IMR-90 (cell line): ENCODE measurements around the gene WNT6. TPM values are rescaled to one million over a fixed set of nuclear protein-coding genes. Genes with fewer than 3 reads are reported as not detected.

ENCODE experiments used
- ATAC-seq: fragments of 200-7000 bp; cut with Tn5 transposase; 2 replicates; pipeline ENCODE4 v1.9.1; 2020; ENCODE audit warnings: low read depth, mild to moderate bottlenecking, moderate library complexity
- BruUV-seq: library from RNA; stranded (reverse); fragments of 400-500 nt; replicated peaks from 2 replicates; lab custom pipeline; 2021; lab: Mats Ljungman, UMichigan
- CTCF ChIA-PET: fragments of 300-600 bp; formaldehyde crosslinking; extraction: SDS; loops from one replicate; lab custom pipeline; 2021; ENCODE audit warnings: antibody characterized with exemption; lab: Yijun Ruan, JAX
- POLR2A ChIA-PET: fragments of 300-600 bp; sonication (Branson Sonifier 250); formaldehyde crosslinking; loops from one replicate; lab custom pipeline; 2022; ENCODE audit warnings: antibody characterized with exemption; ENCODE audit not compliant: unreplicated experiment; lab: Charles Lee
- DNase-seq: peaks from one replicate; pipeline ENCODE4 v3.0.0; 2013
- H2AFZ ChIP-seq: replicated peaks from 2 replicates; pipeline ENCODE3; 2013; ENCODE audit warnings: low read length, mild to moderate bottlenecking; ENCODE audit not compliant: poor library complexity
- H2AK5ac ChIP-seq: 2 replicates; pipeline ENCODE4 v1.6.1; 2013; ENCODE audit warnings: low read depth, low read length, inconsistent platforms
- H2AK9ac ChIP-seq: replicated peaks from 2 replicates; pipeline ENCODE3; 2013; ENCODE audit warnings: mild to moderate bottlenecking, low read depth, low read length, moderate library complexity; ENCODE audit not compliant: poor library complexity
- H2BK120ac ChIP-seq: 2 replicates; pipeline ENCODE4 v1.6.1; 2013; ENCODE audit warnings: low read depth, low read length, inconsistent platforms
- H2BK15ac ChIP-seq: 3 replicates; pipeline ENCODE4 v1.6.1; 2013; ENCODE audit warnings: low read depth, low read length, inconsistent platforms
- H2BK20ac ChIP-seq: 2 replicates; pipeline ENCODE4 v1.6.1; 2013; ENCODE audit warnings: low read depth, mild to moderate bottlenecking, inconsistent platforms, low read length, moderate library complexity
- H2BK5ac ChIP-seq: 2 replicates; pipeline ENCODE4 v1.6.1; 2013; ENCODE audit warnings: mild to moderate bottlenecking, low read depth, low read length, inconsistent platforms; ENCODE audit not compliant: poor library complexity, severe bottlenecking
- H3K14ac ChIP-seq: replicated peaks from 2 replicates; pipeline ENCODE4 v1.6.1; 2013; ENCODE audit warnings: low read depth, low read length, inconsistent platforms
- H3K18ac ChIP-seq: 2 replicates; pipeline ENCODE4 v1.6.1; 2013; ENCODE audit warnings: low read depth, low read length, control low read depth
- H3K23ac ChIP-seq: 2 replicates; pipeline ENCODE4 v1.6.1; 2013; ENCODE audit warnings: low read depth, low read length, inconsistent platforms
- H3K27ac ChIP-seq: 2 replicates; pipeline ENCODE4 v1.5.1; 2013; ENCODE audit warnings: mild to moderate bottlenecking, control low read depth, low read length; ENCODE audit not compliant: insufficient read depth
- H3K27me3 ChIP-seq: 2 replicates; pipeline ENCODE4 v1.6.1; 2013; ENCODE audit warnings: low read length; ENCODE audit not compliant: control insufficient read depth, insufficient read depth
- H3K36me3 ChIP-seq: 2 replicates; pipeline ENCODE4 v1.6.1; 2013; ENCODE audit warnings: low read length, mixed read lengths; ENCODE audit not compliant: control insufficient read depth, insufficient read depth
- H3K4ac ChIP-seq: 2 replicates; pipeline ENCODE4 v1.6.1; 2013; ENCODE audit warnings: low read depth, low read length, inconsistent platforms
- H3K4me1 ChIP-seq: 2 replicates; pipeline ENCODE4 v1.6.1; 2013; ENCODE audit warnings: low read length, mixed read lengths; ENCODE audit not compliant: control insufficient read depth, insufficient read depth
- H3K4me2 ChIP-seq: 2 replicates; pipeline ENCODE4 v1.6.1; 2013; ENCODE audit warnings: low read depth, mild to moderate bottlenecking, control low read depth, low read length, moderate library complexity
- H3K4me3 ChIP-seq: 2 replicates; pipeline ENCODE4 v1.5.1; 2013; ENCODE audit warnings: low read depth, mild to moderate bottlenecking, control low read depth, low read length, moderate library complexity; ENCODE audit not compliant: insufficient read depth
- H3K56ac ChIP-seq: 2 replicates; pipeline ENCODE4 v1.6.1; 2013; ENCODE audit warnings: low read length, inconsistent platforms; ENCODE audit not compliant: insufficient read depth; ENCODE audit errors: extremely low read depth
- H3K79me1 ChIP-seq, 2 experiments: 2 replicates each; pipeline ENCODE4 v1.6.1; 2013; ENCODE audit warnings: low read length in 2 of 2, inconsistent platforms in 1 of 2, low read depth in 1 of 2
- H3K9ac ChIP-seq: 2 replicates; pipeline ENCODE4 v1.6.1; 2013; ENCODE audit warnings: low read depth, low read length, control low read depth
- H3K9me1 ChIP-seq: 2 replicates; pipeline ENCODE4 v1.6.1; 2013; ENCODE audit warnings: low read length, inconsistent platforms; ENCODE audit not compliant: insufficient read depth
- H3K9me3 ChIP-seq: 2 replicates; pipeline ENCODE4 v1.6.1; 2013; ENCODE audit warnings: low read length; ENCODE audit not compliant: control insufficient read depth, insufficient read depth
- H4K20me1 ChIP-seq: 2 replicates; pipeline ENCODE4 v1.6.1; 2013; ENCODE audit warnings: low read length, inconsistent platforms; ENCODE audit not compliant: insufficient read depth
- H4K5ac ChIP-seq: 2 replicates; pipeline ENCODE4 v1.6.1; 2013; ENCODE audit warnings: mild to moderate bottlenecking, low read depth, low read length, control low read depth
- H4K8ac ChIP-seq, 2 experiments: 2 replicates each; pipeline ENCODE4 v1.6.1; 2013; ENCODE audit warnings: low read depth in 2 of 2, low read length in 2 of 2, control low read depth in 1 of 2, inconsistent platforms in 1 of 2
- H4K91ac ChIP-seq: 2 replicates; pipeline ENCODE4 v1.6.1; 2013; ENCODE audit warnings: low read depth, low read length, inconsistent platforms; ENCODE audit not compliant: insufficient read depth
- BHLHE40 ChIP-seq: fragments of 150-350 bp; IDR thresholded peaks from 2 replicates; pipeline ENCODE4 v1.6.1; 2016; ENCODE audit warnings: mild to moderate bottlenecking, low read depth, low read length
- CEBPB ChIP-seq: IDR thresholded peaks from 2 replicates; pipeline ENCODE4 v1.6.1; 2012; ENCODE audit warnings: low read depth, low read length, improper control_type of control experiment
- CHD1 ChIP-seq: IDR thresholded peaks from 2 replicates; pipeline ENCODE4 v1.6.1; 2012; ENCODE audit warnings: low read depth, low read length, improper control_type of control experiment
- ELK1 ChIP-seq: fragments of 150-350 bp; IDR thresholded peaks from 2 replicates; pipeline ENCODE4 v1.6.1; 2016; ENCODE audit warnings: low read depth, mild to moderate bottlenecking, low read length, moderate library complexity, borderline replicate concordance
- FOS ChIP-seq: fragments of 150-350 bp; IDR thresholded peaks from 2 replicates; pipeline ENCODE4 v1.6.1; 2016; ENCODE audit warnings: low read depth, low read length
- MAFK ChIP-seq: IDR thresholded peaks from 2 replicates; pipeline ENCODE4 v1.6.1; 2012; ENCODE audit warnings: low read depth, low read length, improper control_type of control experiment
- MAZ ChIP-seq: IDR thresholded peaks from 2 replicates; pipeline ENCODE4 v1.6.1; 2012; ENCODE audit warnings: low read depth, mild to moderate bottlenecking, low read length, improper control_type of control experiment, moderate library complexity, borderline replicate concordance
- MXI1 ChIP-seq: IDR thresholded peaks from 2 replicates; pipeline ENCODE4 v1.6.1; 2012; ENCODE audit warnings: low read depth, mild to moderate bottlenecking, low read length, moderate library complexity, borderline replicate concordance
- NFE2L2 ChIP-seq: fragments of 150-350 bp; IDR thresholded peaks from 2 replicates; pipeline ENCODE4 v1.6.1; 2016; ENCODE audit warnings: low read depth, mild to moderate bottlenecking, low read length
- POLR2A ChIP-seq: IDR thresholded peaks from 2 replicates; pipeline ENCODE4 v1.6.1; 2012; ENCODE audit warnings: mild to moderate bottlenecking, low read depth, low read length
- RAD21 ChIP-seq: IDR thresholded peaks from 2 replicates; pipeline ENCODE4 v1.6.1; 2012; ENCODE audit warnings: low read length, improper control_type of control experiment
- RCOR1 ChIP-seq: IDR thresholded peaks from 2 replicates; pipeline ENCODE4 v1.6.1; 2012; ENCODE audit warnings: mild to moderate bottlenecking, low read length, improper control_type of control experiment; ENCODE audit not compliant: insufficient replicate concordance
- RFX5 ChIP-seq: IDR thresholded peaks from 2 replicates; pipeline ENCODE4 v1.8.0; 2012; ENCODE audit warnings: low read depth, mild to moderate bottlenecking, low read length, moderate library complexity
- SMC3 ChIP-seq: fragments of 150-350 bp; IDR thresholded peaks from 2 replicates; pipeline ENCODE4 v1.6.1; 2016; ENCODE audit warnings: low read depth, mild to moderate bottlenecking, antibody characterized with exemption, low read length, moderate library complexity
- USF2 ChIP-seq: fragments of 150-350 bp; IDR thresholded peaks from 2 replicates; pipeline ENCODE4 v1.6.1; 2017; ENCODE audit warnings: mild to moderate bottlenecking, antibody characterized with exemption, low read length, low read depth
- WGBS, 2 experiments: methylation state at CpG; one replicate each; pipeline versions ENCODE4 v1.1.5 to v1.1.7; 2013; ENCODE audit warnings: missing lambda C conversion rate in 2 of 2; ENCODE audit not compliant: insufficient read length in 1 of 2; ENCODE audit errors: extremely low coverage in 2 of 2; 5-methylcytosine and 5-hydroxymethylcytosine counted together
- dilution Hi-C: fragments of 300-500 bp; cut with HindIII; formaldehyde crosslinking; loops from one replicate; pipeline ENCODE4 v1.14.3; 2018; ENCODE audit warnings: low sequenced_read_pairs; ENCODE audit not compliant: unreplicated experiment
- in situ Hi-C: fragments of 300-500 bp; cut with MboI; formaldehyde crosslinking; loops from 3 replicates; pipeline ENCODE4 v1.14.3; 2019; ENCODE audit warnings: low sequenced_read_pairs, inconsistent platforms, mixed read lengths
- intact Hi-C: fragments of 100-400 bp; cut with micrococcal nuclease; formaldehyde crosslinking; loops from 2 replicates; pipeline ENCODE4 v1.10.0; 2022
- polyA plus RNA-seq, 3 experiments: library from polyadenylated mRNA; depleted of rRNA; stranded (reverse); fragments of >200 nt; gene quantifications; 2 replicates each; pipeline ENCODE4 v1.2.3, GENCODE V29; 2012; ENCODE audit warnings: low replicate concordance in 1 of 3
- total RNA-seq: library from RNA; depleted of rRNA; stranded (reverse); fragments of >200 nt; gene quantifications from 2 replicates; pipeline ENCODE4 v1.2.3, GENCODE V29; 2012
- TF ChIP-seq, protein P1 (sequence below): conservative IDR thresholded peaks from 2 replicates; pipeline ENCODE4 v1.5.1; 2012; ENCODE audit warnings: mild to moderate bottlenecking, low read depth, low read length, improper control_type of control experiment

WNT6 gene
- total and polyA plus RNA-seq, 2 of the 4 experiments (the other 2 are of a cell fraction): not detected

DNA sequence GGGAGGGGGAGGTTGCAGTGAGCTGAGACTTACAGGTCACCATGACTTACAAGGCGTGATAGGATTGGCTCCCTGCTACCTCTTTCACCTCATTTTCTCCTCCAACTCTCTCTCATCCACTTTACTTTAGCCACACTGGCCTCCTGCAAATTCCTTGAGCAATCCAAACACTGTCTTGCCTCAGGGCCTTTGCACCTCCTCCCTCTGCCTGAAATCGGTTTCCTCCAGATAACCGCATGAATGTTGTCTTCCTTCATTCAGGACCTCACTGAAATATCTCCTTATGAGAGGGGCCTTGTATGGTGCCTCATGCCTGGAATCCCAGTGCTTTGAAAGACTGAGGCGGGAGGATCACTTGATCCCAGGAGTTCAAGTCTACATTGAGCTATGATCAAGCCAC, 42.8 kb downstream of the WNT6 start:
- in situ Hi-C loops: no loop called here
- dilution Hi-C loops: no loop called here

More for the DNA sequence above, 42.8 kb downstream of the WNT6 start:
- Histone ChIP-seq H3K56ac (no peak overlapping the region), H3K27me3 (peaks cover 59% of the 10 kb centered on the region), H3K9me1 (no peaks in the 10 kb centered on the region), H3K27ac (no peak overlapping the region), H3K4ac (no peak overlapping the region), H3K4me2 (no peak overlapping the region), H2AK9ac (no peak overlapping the region), H3K9me3 (peaks cover 4% of the 10 kb centered on the region; the same call in 1 of the 2 replicates), H2BK15ac (no peak overlapping the region), H4K91ac (no peak overlapping the region), H2AFZ (no peak overlapping the region), H3K18ac (no peak overlapping the region), H2BK20ac (no peak overlapping the region), H3K14ac (no peak overlapping the region), H2AK5ac (no peak overlapping the region), H3K9ac (no peak overlapping the region), H3K4me3 (no peak overlapping the region), H4K8ac (no peak overlapping the region), H3K23ac (no peak overlapping the region), H3K79me1 (no peaks in the 10 kb centered on the region), H2BK120ac (no peak overlapping the region), H2BK5ac (no peak overlapping the region), H4K20me1 (no peaks in the 10 kb centered on the region), H3K36me3 (no peaks in the 10 kb centered on the region), H3K4me1 (peaks cover 3% of the 10 kb centered on the region; the same call in 1 of the 2 replicates), H4K5ac (no peak overlapping the region)
- ChIA-PET CTCF (interaction anchor here (2.1 kb wide), 1 partner anchor 26 kb away, joined by 5 read pairs; no protein-coding TSS in a partner anchor), POLR2A (no interaction called here)
- ATAC-seq: no peak
- intact Hi-C loops: no loop called here
- DNase-seq: no peak
- no TSS peak for BruUV-seq
- no peak for TF ChIP-seq POLR2A
- TF ChIP-seq, protein P1, sequence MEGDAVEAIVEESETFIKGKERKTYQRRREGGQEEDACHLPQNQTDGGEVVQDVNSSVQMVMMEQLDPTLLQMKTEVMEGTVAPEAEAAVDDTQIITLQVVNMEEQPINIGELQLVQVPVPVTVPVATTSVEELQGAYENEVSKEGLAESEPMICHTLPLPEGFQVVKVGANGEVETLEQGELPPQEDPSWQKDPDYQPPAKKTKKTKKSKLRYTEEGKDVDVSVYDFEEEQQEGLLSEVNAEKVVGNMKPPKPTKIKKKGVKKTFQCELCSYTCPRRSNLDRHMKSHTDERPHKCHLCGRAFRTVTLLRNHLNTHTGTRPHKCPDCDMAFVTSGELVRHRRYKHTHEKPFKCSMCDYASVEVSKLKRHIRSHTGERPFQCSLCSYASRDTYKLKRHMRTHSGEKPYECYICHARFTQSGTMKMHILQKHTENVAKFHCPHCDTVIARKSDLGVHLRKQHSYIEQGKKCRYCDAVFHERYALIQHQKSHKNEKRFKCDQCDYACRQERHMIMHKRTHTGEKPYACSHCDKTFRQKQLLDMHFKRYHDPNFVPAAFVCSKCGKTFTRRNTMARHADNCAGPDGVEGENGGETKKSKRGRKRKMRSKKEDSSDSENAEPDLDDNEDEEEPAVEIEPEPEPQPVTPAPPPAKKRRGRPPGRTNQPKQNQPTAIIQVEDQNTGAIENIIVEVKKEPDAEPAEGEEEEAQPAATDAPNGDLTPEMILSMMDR: no peak
- TF ChIP-seq MXI1: no peak
- TF ChIP-seq NFE2L2: no peak
- TF ChIP-seq USF2: no peak
- no peak for TF ChIP-seq RAD21
- no peak for TF ChIP-seq ELK1
- TF ChIP-seq RFX5: no peak
- TF ChIP-seq BHLHE40: no peak
- TF ChIP-seq CEBPB: no peak
- TF ChIP-seq MAFK: no peak
- TF ChIP-seq FOS: no peak
- TF ChIP-seq SMC3: no peak
- TF ChIP-seq RCOR1: no peak
- TF ChIP-seq CHD1: no peak
- TF ChIP-seq MAZ: no peak
- no CpG with 5 or more reads among the region's 4 CpGs for WGBS, 2 experiments
